Suprapubic skin (tissue), 4 donors: ENCODE data around the gene ENTREP1.

Source experiments
- CTCF ChIP-seq, 2 donors: fragments of 200-600 bp in 1 of 2; fragments of 450-650 bp in 1 of 2; sonication (generic) in 1 of 2; IDR thresholded peaks; one replicate each; pipeline ENCODE4 v1.5.1; 2016 to 2019; ENCODE audit warnings: antibody characterized with exemption in 2 of 2, mild to moderate bottlenecking in 1 of 2, moderate library complexity in 1 of 2
- EP300 ChIP-seq: sonication (generic); formaldehyde crosslinking; IDR thresholded peaks from one replicate; pipeline ENCODE4 v1.6.1; 2017; ENCODE audit warnings: antibody characterized with exemption
- POLR2AphosphoS5 ChIP-seq, 3 donors: sonication (generic); formaldehyde crosslinking; IDR thresholded peaks; one replicate each; pipeline ENCODE4 v1.6.1; 2017; ENCODE audit warnings: antibody characterized with exemption in 3 of 3

GRCh38 chr9:69342769-69343168, 17.8 kb downstream of the ENTREP1 start:
- TF ChIP-seq CTCF (IDR thresholded peaks at IDR 0.05) (no peak), EP300 (no peak), POLR2AphosphoS5 (IDR thresholded peaks at IDR 0.05) (no peak)
